DOHH2 (cell line): ENCODE data around the gene LRRC74B.

Experiments
- H3F3A ChIP-seq: fragments of 200-600 bp; sonication (generic), shearing (Covaris generic); 2 replicates; pipeline ENCODE4 v1.6.0; 2016; ENCODE audit warnings: antibody characterized with exemption, mild to moderate bottlenecking; ENCODE audit not compliant: control insufficient read depth, insufficient read depth
- H3K27ac ChIP-seq: fragments of 200-600 bp; sonication (generic); 2 replicates; pipeline ENCODE4 v1.5.1; 2014; ENCODE audit warnings: low read depth, mild to moderate bottlenecking, low read length, moderate library complexity
- H3K27me3 ChIP-seq: fragments of 200-600 bp; sonication (generic); 2 replicates; pipeline ENCODE4 v1.6.1; 2014; ENCODE audit warnings: mild to moderate bottlenecking, low read length, mixed read lengths; ENCODE audit not compliant: control insufficient read depth
- H3K36me3 ChIP-seq: fragments of 200-600 bp; sonication (generic); 2 replicates; pipeline ENCODE4 v1.6.1; 2014; ENCODE audit warnings: mild to moderate bottlenecking, low read length, moderate library complexity, mixed read lengths; ENCODE audit not compliant: control insufficient read depth
- H3K4me1 ChIP-seq: fragments of 200-600 bp; sonication (generic); 2 replicates; pipeline ENCODE4 v1.6.1; 2014; ENCODE audit warnings: mild to moderate bottlenecking, low read length, mixed read lengths; ENCODE audit not compliant: control insufficient read depth
- H3K4me2 ChIP-seq: fragments of 200-600 bp; sonication (generic); 2 replicates; pipeline ENCODE4 v1.6.0; 2014; ENCODE audit warnings: mild to moderate bottlenecking, low read length, moderate library complexity
- H3K4me3 ChIP-seq: fragments of 200-600 bp; sonication (generic); 2 replicates; pipeline ENCODE4 v1.5.1; 2014; ENCODE audit warnings: mild to moderate bottlenecking, low read length, mixed read lengths
- H3K79me2 ChIP-seq: fragments of 200-600 bp; sonication (generic); 2 replicates; pipeline ENCODE4 v1.6.1; 2014; ENCODE audit warnings: mild to moderate bottlenecking, low read length, mixed read lengths; ENCODE audit not compliant: control insufficient read depth
- H3K9me2 ChIP-seq: fragments of 200-600 bp; sonication (generic); replicated peaks from 2 replicates; pipeline ENCODE4 v1.6.1; 2014; ENCODE audit warnings: mild to moderate bottlenecking, low read length, mixed read lengths; ENCODE audit not compliant: control insufficient read depth
- H3K9me3 ChIP-seq: fragments of 200-600 bp; sonication (generic); 2 replicates; pipeline ENCODE4 v1.6.1; 2014; ENCODE audit warnings: antibody characterized with exemption, low read length, mixed read lengths; ENCODE audit not compliant: control insufficient read depth, insufficient read depth
- H4K20me1 ChIP-seq: fragments of 200-600 bp; sonication (generic); 2 replicates; pipeline ENCODE4 v1.6.0; 2014; ENCODE audit warnings: low read depth, mild to moderate bottlenecking, antibody characterized with exemption, low read length, moderate library complexity; ENCODE audit not compliant: control insufficient read depth, insufficient read depth
- EZH2phosphoT487 ChIP-seq: fragments of 200-600 bp; sonication (generic); IDR thresholded peaks from 2 replicates; pipeline ENCODE4 v1.6.1; 2017; ENCODE audit warnings: borderline replicate concordance, mild to moderate bottlenecking, antibody characterized with exemption, low read length, moderate library complexity, mixed read lengths
- TF ChIP-seq, protein P1 (sequence below): fragments of 200-600 bp; sonication (generic); IDR thresholded peaks from one replicate; pipeline ENCODE4 v1.5.1; 2014; ENCODE audit warnings: antibody characterized with exemption, mild to moderate bottlenecking, low read depth, low read length; ENCODE audit not compliant: poor library complexity, severe bottlenecking

LRRC74B gene

DNA sequence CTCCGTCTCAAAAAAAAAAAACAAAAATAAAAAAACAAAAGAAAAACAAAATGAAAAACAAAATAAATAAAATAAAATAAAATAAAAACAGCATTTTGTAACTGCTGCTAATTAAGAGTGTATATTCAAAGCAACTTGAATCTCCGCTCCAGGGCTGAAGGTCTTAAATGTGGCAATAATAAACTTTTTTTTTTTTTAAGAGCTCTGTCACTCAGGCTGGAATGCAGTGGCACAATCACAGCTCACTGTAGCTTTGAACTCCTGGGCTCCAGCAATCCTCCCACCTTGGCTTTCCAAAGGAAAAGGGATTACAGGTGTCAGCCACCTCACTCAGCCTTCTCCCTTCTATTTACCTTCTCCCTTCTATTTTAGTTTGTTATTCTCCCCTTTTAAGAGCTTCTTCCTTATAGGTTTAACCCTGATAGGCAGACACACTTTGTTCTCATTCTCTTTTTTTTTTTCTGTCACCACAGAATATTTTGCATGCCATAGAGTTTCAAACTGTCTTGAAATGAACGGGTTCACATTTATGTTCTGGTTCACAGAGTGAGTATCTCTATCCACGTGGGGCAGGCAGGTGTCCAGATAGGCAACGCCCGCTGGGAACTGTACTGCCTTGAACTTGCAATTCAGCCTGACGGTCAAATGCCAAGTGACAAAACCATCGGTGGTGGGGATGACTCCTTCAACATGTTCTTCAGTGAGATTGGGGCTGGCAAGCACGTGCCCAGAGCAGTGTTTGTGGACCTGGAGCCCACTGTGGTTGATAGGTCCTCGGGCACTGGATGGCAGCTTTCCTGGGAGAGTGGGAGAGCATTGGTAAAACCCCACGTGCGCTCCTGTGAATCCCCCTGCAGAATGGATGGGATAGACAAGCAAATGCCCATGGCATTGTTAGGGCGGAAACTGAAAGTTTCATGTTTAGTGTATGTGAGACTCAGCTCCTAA lies 19.4 kb downstream of the LRRC74B start:
- peaks cover 8% of the 10 kb centered on the region for H3K27me3 ChIP-seq
- H3K4me2 ChIP-seq = no peak overlapping the region
- H3K36me3 ChIP-seq = no peaks in the 10 kb centered on the region
- H3K27ac ChIP-seq = no peak overlapping the region
- no peak overlapping the region for H3K4me3 ChIP-seq
- peaks cover 3% of the 10 kb centered on the region; the same call in 1 of the 2 replicates for H3K4me1 ChIP-seq
- H3F3A ChIP-seq = no peaks in the 10 kb centered on the region
- TF ChIP-seq EZH2phosphoT487 = no peak
- TF ChIP-seq, protein P1, sequence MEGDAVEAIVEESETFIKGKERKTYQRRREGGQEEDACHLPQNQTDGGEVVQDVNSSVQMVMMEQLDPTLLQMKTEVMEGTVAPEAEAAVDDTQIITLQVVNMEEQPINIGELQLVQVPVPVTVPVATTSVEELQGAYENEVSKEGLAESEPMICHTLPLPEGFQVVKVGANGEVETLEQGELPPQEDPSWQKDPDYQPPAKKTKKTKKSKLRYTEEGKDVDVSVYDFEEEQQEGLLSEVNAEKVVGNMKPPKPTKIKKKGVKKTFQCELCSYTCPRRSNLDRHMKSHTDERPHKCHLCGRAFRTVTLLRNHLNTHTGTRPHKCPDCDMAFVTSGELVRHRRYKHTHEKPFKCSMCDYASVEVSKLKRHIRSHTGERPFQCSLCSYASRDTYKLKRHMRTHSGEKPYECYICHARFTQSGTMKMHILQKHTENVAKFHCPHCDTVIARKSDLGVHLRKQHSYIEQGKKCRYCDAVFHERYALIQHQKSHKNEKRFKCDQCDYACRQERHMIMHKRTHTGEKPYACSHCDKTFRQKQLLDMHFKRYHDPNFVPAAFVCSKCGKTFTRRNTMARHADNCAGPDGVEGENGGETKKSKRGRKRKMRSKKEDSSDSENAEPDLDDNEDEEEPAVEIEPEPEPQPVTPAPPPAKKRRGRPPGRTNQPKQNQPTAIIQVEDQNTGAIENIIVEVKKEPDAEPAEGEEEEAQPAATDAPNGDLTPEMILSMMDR = no peak
- no peaks in the 10 kb centered on the region for H3K9me3 ChIP-seq
- H3K9me2 ChIP-seq = no peaks in the 10 kb centered on the region
- H4K20me1 ChIP-seq = no peaks in the 10 kb centered on the region
- no peaks in the 10 kb centered on the region for H3K79me2 ChIP-seq

DNA sequence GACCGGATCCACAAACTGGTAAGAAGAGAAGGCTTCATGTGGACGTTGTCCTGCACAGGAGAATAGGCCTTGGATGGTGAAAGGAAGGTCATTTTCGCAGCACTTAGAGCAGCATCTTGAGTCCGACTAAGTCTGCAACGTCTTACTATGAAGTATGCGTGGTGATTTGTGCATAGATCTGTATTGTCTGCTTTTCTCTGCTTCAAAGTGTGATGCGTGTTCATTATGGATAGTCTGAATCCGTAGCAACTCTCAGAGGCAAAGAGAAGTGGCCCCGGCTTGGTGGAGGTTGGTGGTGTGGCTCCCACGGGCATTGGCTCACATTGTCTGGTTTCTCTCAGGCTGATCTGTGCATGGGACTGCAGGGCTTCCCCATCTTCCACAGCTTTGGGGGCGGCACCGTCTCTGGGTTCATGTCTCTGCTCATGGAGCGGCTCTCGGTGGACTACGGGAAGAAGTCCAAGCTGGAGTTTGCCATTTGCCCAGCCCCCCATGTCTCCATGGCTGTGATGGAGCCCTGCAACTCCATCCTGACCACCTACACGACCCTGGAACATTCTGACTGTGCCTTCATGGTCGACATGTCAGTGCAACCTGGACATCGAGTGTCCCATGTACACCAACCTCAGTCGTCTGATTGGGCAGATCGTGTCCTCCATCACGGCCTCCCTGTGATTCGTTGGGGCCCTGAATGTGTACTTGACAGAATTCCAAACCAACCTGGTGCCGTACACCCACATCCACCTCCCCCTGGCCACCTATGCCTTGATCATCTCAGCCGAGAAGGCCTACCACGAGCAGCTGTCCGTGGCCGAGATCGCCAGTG lies 21.5 kb downstream of the LRRC74B start:
- no peak for TF ChIP-seq EZH2phosphoT487
- TF ChIP-seq, protein P1 = no peak
- Histone ChIP-seq H3K27ac (no peak overlapping the region), H4K20me1 (no peaks in the 10 kb centered on the region), H3K4me2 (no peak overlapping the region), H3K36me3 (no peaks in the 10 kb centered on the region), H3K27me3 (peaks cover 8% of the 10 kb centered on the region), H3K9me3 (no peaks in the 10 kb centered on the region), H3F3A (no peaks in the 10 kb centered on the region), H3K79me2 (no peaks in the 10 kb centered on the region), H3K4me1 (no peaks in the 10 kb centered on the region), H3K4me3 (no peak overlapping the region), H3K9me2 (no peaks in the 10 kb centered on the region)

GRCh38 chr22:21067901-21068680 lies 22.3 kb downstream of the LRRC74B start:
- Histone ChIP-seq H3K4me2 (no peak overlapping the region), H3K4me3 (no peak overlapping the region), H3K79me2 (no peaks in the 10 kb centered on the region), H3K4me1 (no peaks in the 10 kb centered on the region), H3K36me3 (no peaks in the 10 kb centered on the region), H3K9me3 (no peaks in the 10 kb centered on the region), H3K9me2 (no peaks in the 10 kb centered on the region), H3K27ac (no peak overlapping the region), H4K20me1 (no peaks in the 10 kb centered on the region), H3K27me3 (peaks cover 8% of the 10 kb centered on the region), H3F3A (no peaks in the 10 kb centered on the region)
- TF ChIP-seq, protein P1 = no peak
- no peak for TF ChIP-seq EZH2phosphoT487
